H1 (cell line): Measurements from ENCODE around the gene MOCS3. TPM values are rescaled to one million over a fixed set of nuclear protein-coding genes. Genes with fewer than 3 reads are reported as not detected.

Experiments used
- CTBP2 ChIP-seq: IDR thresholded peaks from 2 replicates; pipeline ENCODE4 v1.7.0; 2011; ENCODE audit warnings: borderline replicate concordance, mild to moderate bottlenecking, moderate library complexity, mixed read lengths, low read length; ENCODE audit not compliant: insufficient read depth, insufficient read length
- EGR1 ChIP-seq: IDR thresholded peaks from 2 replicates; pipeline ENCODE4 v1.6.1; 2011; ENCODE audit warnings: low read depth, low read length, borderline replicate concordance
- polyA plus RNA-seq, 7 experiments: library from polyadenylated mRNA; depleted of rRNA in 3 of 7; stranded (reverse) in 5 of 7; unstranded in 2 of 7; fragments of >200 nt in 5 of 7; fragments of 200-250 nt in 2 of 7; gene quantifications; 1 replicate in 5 of 7; 2 replicates in 1 of 7; 4 replicates in 1 of 7; pipeline versions ENCODE4 v1.2.1 to v1.2.3, GENCODE V29; 2011 to 2013; ENCODE audit warnings: missing spikeins in 2 of 7, mixed read lengths in 2 of 7
- total RNA-seq: library from RNA; stranded (reverse); fragmentation: NEBNext Ultra II Directional; extraction: Animal tissue kit (Norgen Biotek cat#: 25700); gene quantifications from 2 replicates; pipeline ENCODE4 v1.2.1, GENCODE V29; 2021

Gene MOCS3
- total and polyA plus RNA-seq, 2 of the 8 experiments (the other 6 are each of a cell fraction or from before 2014, with no cell fraction given), result 6.2 to 6.3 TPM

- TF ChIP-seq CTBP2 (no peak), EGR1 (no peak)
Measured at GRCh38 chr20:50975701-50976330, 17.2 kb downstream of the MOCS3 start (continued).
